Adrenal gland (tissue), 5 donors: Measurements from ENCODE around the gene PHGDH.

Source experiments
- POLR2A ChIP-seq, 2 donors: fragments of 450-650 bp; IDR thresholded peaks; one replicate each; pipeline ENCODE4 v1.6.1; 2017; ENCODE audit warnings: antibody characterized with exemption in 2 of 2, mild to moderate bottlenecking in 2 of 2, moderate library complexity in 1 of 2
- TF ChIP-seq, protein P1 (sequence below), 6 experiments: fragments of 450-650 bp in 4 of 6; fragments of 200-600 bp in 2 of 6; sonication (generic) in 1 of 6; IDR thresholded peaks; 1 replicate in 5 of 6; 2 replicates in 1 of 6; pipeline versions ENCODE4 v1.5.1 to v1.8.0; 2016 to 2021; ENCODE audit warnings: antibody characterized with exemption in 6 of 6, mild to moderate bottlenecking in 2 of 6, moderate library complexity in 1 of 6
- donor health status: DM: no; HTN: no; CAD: no.

DNA sequence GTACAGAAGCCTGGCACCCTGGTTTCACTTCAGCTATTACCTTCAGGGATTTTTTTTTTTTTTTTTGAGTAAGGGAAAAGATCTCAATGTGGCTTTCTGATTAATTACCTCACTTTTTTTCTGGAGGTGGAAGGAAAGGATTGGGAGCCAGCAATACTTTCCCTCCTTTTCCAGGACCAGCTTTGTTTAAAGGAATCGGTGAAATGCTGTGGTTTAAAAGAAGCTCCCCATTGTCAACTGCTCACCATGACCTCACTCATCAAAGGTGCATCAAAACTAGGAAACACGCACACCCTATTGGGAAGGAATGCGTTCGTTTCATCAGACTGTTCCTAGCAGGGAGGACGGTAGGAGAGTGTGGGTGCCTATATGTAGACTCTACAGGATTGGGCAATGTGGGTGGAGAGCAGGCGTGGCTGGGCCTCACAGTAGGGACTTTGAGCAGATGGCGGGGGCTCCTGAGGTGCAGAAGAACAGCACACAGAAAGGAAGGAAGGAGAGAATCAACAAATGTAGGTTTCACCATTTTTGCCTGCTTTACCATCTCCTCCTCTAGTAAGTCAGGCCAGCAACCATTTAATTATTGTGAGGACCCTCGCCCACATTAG lies 13.0 kb downstream of the PHGDH start:
- no peak for TF ChIP-seq POLR2A (IDR thresholded peaks at IDR 0.05)
- TF ChIP-seq, protein P1, sequence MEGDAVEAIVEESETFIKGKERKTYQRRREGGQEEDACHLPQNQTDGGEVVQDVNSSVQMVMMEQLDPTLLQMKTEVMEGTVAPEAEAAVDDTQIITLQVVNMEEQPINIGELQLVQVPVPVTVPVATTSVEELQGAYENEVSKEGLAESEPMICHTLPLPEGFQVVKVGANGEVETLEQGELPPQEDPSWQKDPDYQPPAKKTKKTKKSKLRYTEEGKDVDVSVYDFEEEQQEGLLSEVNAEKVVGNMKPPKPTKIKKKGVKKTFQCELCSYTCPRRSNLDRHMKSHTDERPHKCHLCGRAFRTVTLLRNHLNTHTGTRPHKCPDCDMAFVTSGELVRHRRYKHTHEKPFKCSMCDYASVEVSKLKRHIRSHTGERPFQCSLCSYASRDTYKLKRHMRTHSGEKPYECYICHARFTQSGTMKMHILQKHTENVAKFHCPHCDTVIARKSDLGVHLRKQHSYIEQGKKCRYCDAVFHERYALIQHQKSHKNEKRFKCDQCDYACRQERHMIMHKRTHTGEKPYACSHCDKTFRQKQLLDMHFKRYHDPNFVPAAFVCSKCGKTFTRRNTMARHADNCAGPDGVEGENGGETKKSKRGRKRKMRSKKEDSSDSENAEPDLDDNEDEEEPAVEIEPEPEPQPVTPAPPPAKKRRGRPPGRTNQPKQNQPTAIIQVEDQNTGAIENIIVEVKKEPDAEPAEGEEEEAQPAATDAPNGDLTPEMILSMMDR (IDR thresholded peaks at IDR 0.05), result no peak
